ENCODE results near the gene PLXNB2.

- TF ChIP-seq, protein P1, sequence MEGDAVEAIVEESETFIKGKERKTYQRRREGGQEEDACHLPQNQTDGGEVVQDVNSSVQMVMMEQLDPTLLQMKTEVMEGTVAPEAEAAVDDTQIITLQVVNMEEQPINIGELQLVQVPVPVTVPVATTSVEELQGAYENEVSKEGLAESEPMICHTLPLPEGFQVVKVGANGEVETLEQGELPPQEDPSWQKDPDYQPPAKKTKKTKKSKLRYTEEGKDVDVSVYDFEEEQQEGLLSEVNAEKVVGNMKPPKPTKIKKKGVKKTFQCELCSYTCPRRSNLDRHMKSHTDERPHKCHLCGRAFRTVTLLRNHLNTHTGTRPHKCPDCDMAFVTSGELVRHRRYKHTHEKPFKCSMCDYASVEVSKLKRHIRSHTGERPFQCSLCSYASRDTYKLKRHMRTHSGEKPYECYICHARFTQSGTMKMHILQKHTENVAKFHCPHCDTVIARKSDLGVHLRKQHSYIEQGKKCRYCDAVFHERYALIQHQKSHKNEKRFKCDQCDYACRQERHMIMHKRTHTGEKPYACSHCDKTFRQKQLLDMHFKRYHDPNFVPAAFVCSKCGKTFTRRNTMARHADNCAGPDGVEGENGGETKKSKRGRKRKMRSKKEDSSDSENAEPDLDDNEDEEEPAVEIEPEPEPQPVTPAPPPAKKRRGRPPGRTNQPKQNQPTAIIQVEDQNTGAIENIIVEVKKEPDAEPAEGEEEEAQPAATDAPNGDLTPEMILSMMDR (IDR thresholded peaks at IDR 0.05; ENCODE audit: low read length): no peak
- TF ChIP-seq EZH2 (optimal IDR thresholded peaks at IDR 0.05; ENCODE audit: low read depth, low read length) (no peak), EZH2phosphoT487 (IDR thresholded peaks at IDR 0.05; ENCODE audit: low read length) (no peak)
Observed at GRCh38 chr22:50298937-50299784, 8.3 kb downstream of the PLXNB2 start.
